MCF 10A (cell line): ENCODE measurements around the gene EXOC6B. TPM values are rescaled to one million over a fixed set of nuclear protein-coding genes. Genes with fewer than 3 reads are reported as not detected.

Experiments
- BruUV-seq: library from RNA; stranded (reverse); fragments of 400-500 nt; replicated peaks from 2 replicates; lab custom pipeline; 2021; lab: Mats Ljungman, UMichigan
- CTCF ChIA-PET: fragments of 300-600 bp; sonication (Branson Sonifier 250); formaldehyde crosslinking; extraction: SDS; loops from one replicate; lab custom pipeline; 2021; ENCODE audit warnings: antibody characterized with exemption, inconsistent platforms; lab: Yijun Ruan, JAX
- POLR2A ChIA-PET: fragments of 300-600, 350-650 bp; sonication (Branson Sonifier 250); formaldehyde crosslinking; extraction: SDS; loops from one replicate; lab custom pipeline; 2020; ENCODE audit warnings: antibody characterized with exemption, inconsistent platforms; lab: Yijun Ruan, JAX
- DNase-seq: peaks from one replicate; pipeline ENCODE4 v3.0.0-alpha.2; 2018; ENCODE audit not compliant: unreplicated experiment
- H3K27ac Mint-ChIP-seq: one replicate; pipeline ENCODE4 v1.8.0; 2022; ENCODE audit warnings: mild to moderate bottlenecking, low read depth, mixed read lengths; ENCODE audit not compliant: unreplicated experiment
- H3K27me3 Mint-ChIP-seq: one replicate; pipeline ENCODE4 v1.8.0; 2022; ENCODE audit warnings: mixed read lengths; ENCODE audit not compliant: insufficient read depth, unreplicated experiment
- H3K36me3 Mint-ChIP-seq: one replicate; pipeline ENCODE4 v1.8.0; 2022; ENCODE audit warnings: mild to moderate bottlenecking, moderate library complexity, mixed read lengths; ENCODE audit not compliant: insufficient read depth, unreplicated experiment
- H3K4me1 Mint-ChIP-seq: one replicate; pipeline ENCODE4 v1.8.0; 2022; ENCODE audit warnings: mixed read lengths; ENCODE audit not compliant: insufficient read depth, unreplicated experiment
- H3K4me3 Mint-ChIP-seq: one replicate; pipeline ENCODE4 v1.8.0; 2022; ENCODE audit warnings: mild to moderate bottlenecking, moderate library complexity, mixed read lengths; ENCODE audit not compliant: unreplicated experiment
- H3K9me3 Mint-ChIP-seq: one replicate; pipeline ENCODE4 v1.8.0; 2022; ENCODE audit warnings: mixed read lengths; ENCODE audit not compliant: unreplicated experiment
- CTCF ChIP-seq: fragments of 200-600 bp; IDR thresholded peaks from one replicate; pipeline ENCODE4 v1.8.0; 2022; ENCODE audit warnings: antibody characterized with exemption, mild to moderate bottlenecking; ENCODE audit not compliant: unreplicated experiment
- intact Hi-C: fragments of 100-400 bp; cut with micrococcal nuclease; formaldehyde crosslinking; loops from 2 replicates; pipeline ENCODE4 v1.14.1; 2022
- total RNA-seq: library from RNA; stranded (reverse); gene quantifications from 2 replicates; pipeline ENCODE4 v1.2.3, GENCODE V29; 2022

Gene EXOC6B
- total RNA-seq, 1 experiment from 2014 or later: 24.7 TPM

GRCh38 chr2:72198532-72199241, 627.1 kb downstream of the EXOC6B start:
- ChIA-PET POLR2A (interaction anchor here (0.5 to 1.6 kb wide), 5 partner anchors 11 to 169 kb away, joined by 3 to 9 read pairs (median 4); no protein-coding TSS in a partner anchor), CTCF (interaction anchor here (0.6 to 1.8 kb wide), 12 partner anchors 10 to 437 kb away, joined by 3 to 6 read pairs (median 3); no protein-coding TSS in a partner anchor)
- TF ChIP-seq CTCF: no peak
- Mint-ChIP-seq H3K27ac (no peak overlapping the region), H3K4me1 (peaks cover 6% of the 10 kb centered on the region), H3K27me3 (no peaks in the 10 kb centered on the region), H3K4me3 (no peak overlapping the region), H3K9me3 (no peaks in the 10 kb centered on the region), H3K36me3 (peaks cover 9% of the 10 kb centered on the region)
- intact Hi-C loops: loop anchor here (1.0 to 5.0 kb wide), 3 partner anchors 129 to 381 kb away; no protein-coding TSS in a partner anchor
- DNase-seq: peak; percentile 45
- no TSS peak for BruUV-seq

- ChIA-PET POLR2A (no interaction called here), CTCF (interaction anchor here (0.6 kb wide), 1 partner anchor 1166 kb away, joined by 3 read pairs; no protein-coding TSS in a partner anchor)
- no TSS peak for BruUV-seq
- intact Hi-C loops: no loop called here
- Mint-ChIP-seq H3K4me1 (peaks cover 2% of the 10 kb centered on the region), H3K9me3 (no peaks in the 10 kb centered on the region), H3K27me3 (no peaks in the 10 kb centered on the region), H3K27ac (no peak overlapping the region), H3K36me3 (no peaks in the 10 kb centered on the region), H3K4me3 (no peak overlapping the region)
- DNase-seq: no peak
- TF ChIP-seq CTCF: no peak
Observed at GRCh38 chr2:72193723-72194122, 632.1 kb downstream of the EXOC6B start.

- CTCF ChIA-PET: interaction anchor here (0.6 kb wide), 1 partner anchor 453 kb away, joined by 3 read pairs; no protein-coding TSS in a partner anchor
- H3K4me3 Mint-ChIP-seq: no peak overlapping the region
- BruUV-seq: no TSS peak
- no peak for TF ChIP-seq CTCF
- DNase-seq: no peak
- no peaks in the 10 kb centered on the region for H3K9me3 Mint-ChIP-seq
- H3K36me3 Mint-ChIP-seq: no peaks in the 10 kb centered on the region
- H3K4me1 Mint-ChIP-seq: no peaks in the 10 kb centered on the region
- no peaks in the 10 kb centered on the region for H3K27me3 Mint-ChIP-seq
- POLR2A ChIA-PET: interaction anchor here (0.6 kb wide), 1 partner anchor 295 kb away, joined by 3 read pairs; no protein-coding TSS in a partner anchor
- no peak overlapping the region for H3K27ac Mint-ChIP-seq
- intact Hi-C loops: no loop called here
Observed at GRCh38 chr2:72191441-72191840, 634.4 kb downstream of the EXOC6B start.

- Mint-ChIP-seq H3K4me3 (no peak overlapping the region), H3K9me3 (no peaks in the 10 kb centered on the region), H3K27me3 (no peaks in the 10 kb centered on the region), H3K27ac (no peak overlapping the region), H3K36me3 (no peaks in the 10 kb centered on the region), H3K4me1 (peaks cover 8% of the 10 kb centered on the region)
- DNase-seq: peak; percentile 6
- TF ChIP-seq CTCF: no peak
- CTCF ChIA-PET: interaction anchor here (1.3 kb wide), 1 partner anchor 10 kb away, joined by 4 read pairs; no protein-coding TSS in a partner anchor
- BruUV-seq: no TSS peak
- POLR2A ChIA-PET: no interaction called here
- intact Hi-C loops: no loop called here
Observed at GRCh38 chr2:72185206-72185605, 640.6 kb downstream of the EXOC6B start.
